PC-9 (cell line): Measurements from ENCODE around the gene INSR. TPM values are rescaled to one million over a fixed set of nuclear protein-coding genes. Genes with fewer than 3 reads are reported as not detected.

ENCODE experiments used
- Bru-seq: library from RNA; stranded (reverse); fragments of 400-500 nt; gene quantifications from one replicate; lab custom pipeline; 2021; lab: Mats Ljungman, UMichigan
- BruChase-seq, 2 experiments: library from RNA; stranded (reverse); fragments of 400-500 nt; gene quantifications; one replicate each; lab custom pipeline; 2021; lab: Mats Ljungman, UMichigan
- BruUV-seq: library from RNA; stranded (reverse); fragments of 400-500 nt; replicated peaks from 2 replicates; lab custom pipeline; 2021; lab: Mats Ljungman, UMichigan
- CTCF ChIA-PET: fragments of 300-600 bp; sonication (Branson Sonifier 250); formaldehyde crosslinking; loops from one replicate; lab custom pipeline; 2022; ENCODE audit warnings: antibody characterized with exemption; lab: Charles Lee
- POLR2A ChIA-PET: fragments of 300-600 bp; sonication (Branson Sonifier 250); formaldehyde crosslinking; loops from one replicate; lab custom pipeline; 2022; ENCODE audit warnings: antibody characterized with exemption; ENCODE audit not compliant: unreplicated experiment; lab: Charles Lee
- DNase-seq, 2 experiments: peaks; one replicate each; pipeline versions ENCODE4 v3.0.0 to v3.0.0-alpha.2; 2015 to 2022; ENCODE audit warnings: mixed read lengths in 1 of 2
- H2AFZ ChIP-seq: fragments of 200-600 bp; sonication (generic); 2 replicates; pipeline ENCODE4 v1.8.1; 2017; ENCODE audit warnings: antibody characterized with exemption
- H3F3A ChIP-seq: fragments of 200-600 bp; sonication (generic); 2 replicates; pipeline ENCODE4 v1.8.1; 2017; ENCODE audit warnings: antibody characterized with exemption, mild to moderate bottlenecking, low read depth; ENCODE audit not compliant: insufficient read depth
- H3K27ac ChIP-seq: fragments of 200-600 bp; sonication (generic); 2 replicates; pipeline ENCODE4 v1.6.1; 2016; ENCODE audit warnings: mixed run types
- H3K27me3 ChIP-seq: fragments of 200-600 bp; sonication (generic); 2 replicates; pipeline ENCODE4 v1.6.1; 2016; ENCODE audit warnings: low read depth, mixed run types; ENCODE audit not compliant: insufficient read depth
- H3K36me3 ChIP-seq: fragments of 200-600 bp; sonication (generic); 2 replicates; pipeline ENCODE4 v1.6.1; 2016; ENCODE audit warnings: low read depth, mixed run types
- H3K4me1 ChIP-seq: fragments of 200-600 bp; sonication (generic); replicated peaks from 2 replicates; pipeline ENCODE4 v1.6.1; 2016; ENCODE audit warnings: mixed run types; ENCODE audit not compliant: insufficient read depth
- H3K4me2 ChIP-seq: fragments of 200-600 bp; sonication (generic); 2 replicates; pipeline ENCODE4 v1.6.1; 2017; ENCODE audit warnings: mixed run types
- H3K4me3 ChIP-seq: fragments of 200-600 bp; sonication (generic); 2 replicates; pipeline ENCODE4 v1.6.1; 2016; ENCODE audit warnings: mixed run types
- H3K79me2 ChIP-seq: fragments of 200-600 bp; sonication (generic); 2 replicates; pipeline ENCODE4 v1.6.1; 2017; ENCODE audit warnings: low read depth, mixed run types
- H3K9me2 ChIP-seq: fragments of 200-600 bp; sonication (generic); 2 replicates; pipeline ENCODE4 v1.8.1; 2017; ENCODE audit warnings: mild to moderate bottlenecking; ENCODE audit not compliant: insufficient read depth
- H3K9me3 ChIP-seq: fragments of 200-600 bp; sonication (generic); 2 replicates; pipeline ENCODE4 v1.8.1; 2016; ENCODE audit warnings: low read depth; ENCODE audit not compliant: insufficient read depth
- H4K20me1 ChIP-seq: fragments of 200-600 bp; sonication (generic); 2 replicates; pipeline ENCODE4 v1.8.1; 2017; ENCODE audit not compliant: insufficient read depth
- EZH2 ChIP-seq: fragments of 200-600 bp; sonication (generic); IDR thresholded peaks from 2 replicates; pipeline ENCODE4 v1.8.0; 2017; ENCODE audit warnings: antibody characterized with exemption, low read depth
- intact Hi-C: fragments of 100-400 bp; cut with micrococcal nuclease; formaldehyde crosslinking; loops from one replicate; pipeline ENCODE4 v1.10.0; 2022; ENCODE audit not compliant: unreplicated experiment
- long read RNA-seq: library from polyadenylated mRNA; stranded (forward); transcript quantifications from one replicate; pipeline ENCODE4 v2.0.0, GENCODE V29; 2022
- total RNA-seq: library from RNA; stranded (reverse); gene quantifications from 2 replicates; pipeline ENCODE4 v1.2.3, GENCODE V29; 2021
- TF ChIP-seq, protein P1 (sequence below): fragments of 200-600 bp; sonication (generic); conservative IDR thresholded peaks from 2 replicates; pipeline ENCODE4 v1.6.1; 2017; ENCODE audit warnings: mixed run types, antibody characterized with exemption, mild to moderate bottlenecking, moderate library complexity

Gene INSR
- total RNA-seq (9.3 and 18.9 TPM in 2 replicates), Bru-seq, nascent RNA (percentile 41 among the genes with signal in this experiment), BruChase-seq, experiment 1, labeled RNA remaining after a 2-hour chase (percentile 42 among the genes with signal in this experiment), BruChase-seq, experiment 2, labeled RNA remaining after a 6-hour chase (percentile 51 among the genes with signal in this experiment)
- long read RNA-seq, partial matches to known transcripts: 1 of 4 reads
- long read RNA-seq, other reads (novel, unspliced or antisense): 3 of 4 reads

GRCh38 chr19:7293762-7294557 is at the start of gene INSR:
Gene INSR, minus strand, starts transcription at chr19:7294414. Its CDS starts 523 bp downstream, at chr19:7293891.
- no peak within 1 kb of the TSS for H3K27ac ChIP-seq
- CTCF ChIA-PET: no interaction called here

DNA sequence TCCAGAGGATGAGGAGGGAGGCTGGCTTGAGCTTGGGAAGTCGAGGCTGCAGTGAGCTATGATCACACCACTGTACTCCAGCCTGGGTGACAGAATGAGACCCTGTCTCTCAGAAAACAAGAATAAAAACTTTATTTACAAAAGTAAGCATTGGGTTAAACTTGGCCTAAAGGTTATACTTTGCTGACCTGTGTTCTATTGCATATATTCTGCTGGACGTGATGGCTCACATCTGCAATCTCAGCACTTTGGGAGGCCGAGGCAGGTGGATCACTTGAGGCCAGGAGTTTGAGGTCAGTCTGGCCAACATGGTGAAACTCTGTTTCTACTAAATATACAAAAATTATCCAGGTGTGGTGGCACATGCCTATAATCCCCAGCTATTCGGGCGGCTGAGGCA is 47.9 kb upstream of the INSR start:
- Histone ChIP-seq H3K36me3 (no peaks in the 10 kb centered on the region), H3K4me2 (no peak overlapping the region), H3K4me1 (no peaks in the 10 kb centered on the region; the same call in 1 of the 2 replicates), H3K27ac (no peak overlapping the region), H3K9me2 (no peaks in the 10 kb centered on the region), H3K4me3 (no peak overlapping the region), H4K20me1 (no peaks in the 10 kb centered on the region), H3K27me3 (no peaks in the 10 kb centered on the region), H2AFZ (no peak overlapping the region), H3K9me3 (no peaks in the 10 kb centered on the region), H3K79me2 (no peaks in the 10 kb centered on the region), H3F3A (no peaks in the 10 kb centered on the region)
- BruUV-seq: no TSS peak
- ChIA-PET POLR2A (no interaction called here), CTCF (interaction anchor here (0.5 kb wide), 1 partner anchor 38 kb away, joined by 4 read pairs; no protein-coding TSS in a partner anchor)
- intact Hi-C loops: no loop called here
- no peak for DNase-seq
- TF ChIP-seq, protein P1, sequence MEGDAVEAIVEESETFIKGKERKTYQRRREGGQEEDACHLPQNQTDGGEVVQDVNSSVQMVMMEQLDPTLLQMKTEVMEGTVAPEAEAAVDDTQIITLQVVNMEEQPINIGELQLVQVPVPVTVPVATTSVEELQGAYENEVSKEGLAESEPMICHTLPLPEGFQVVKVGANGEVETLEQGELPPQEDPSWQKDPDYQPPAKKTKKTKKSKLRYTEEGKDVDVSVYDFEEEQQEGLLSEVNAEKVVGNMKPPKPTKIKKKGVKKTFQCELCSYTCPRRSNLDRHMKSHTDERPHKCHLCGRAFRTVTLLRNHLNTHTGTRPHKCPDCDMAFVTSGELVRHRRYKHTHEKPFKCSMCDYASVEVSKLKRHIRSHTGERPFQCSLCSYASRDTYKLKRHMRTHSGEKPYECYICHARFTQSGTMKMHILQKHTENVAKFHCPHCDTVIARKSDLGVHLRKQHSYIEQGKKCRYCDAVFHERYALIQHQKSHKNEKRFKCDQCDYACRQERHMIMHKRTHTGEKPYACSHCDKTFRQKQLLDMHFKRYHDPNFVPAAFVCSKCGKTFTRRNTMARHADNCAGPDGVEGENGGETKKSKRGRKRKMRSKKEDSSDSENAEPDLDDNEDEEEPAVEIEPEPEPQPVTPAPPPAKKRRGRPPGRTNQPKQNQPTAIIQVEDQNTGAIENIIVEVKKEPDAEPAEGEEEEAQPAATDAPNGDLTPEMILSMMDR: no peak

More at GRCh38 chr19:7293762-7294557, at the start of gene INSR:
- TF ChIP-seq, protein P1: no peak
- no peak for TF ChIP-seq EZH2
- H3K9me3 ChIP-seq: no peaks in the 10 kb centered on the region
- BruUV-seq: no TSS peak
- no peaks in the 10 kb centered on the region for H3K4me1 ChIP-seq
- no peaks in the 10 kb centered on the region for H3K36me3 ChIP-seq
- DNase-seq: peak; percentile 70 to 84
- H3K9me2 ChIP-seq: no peaks in the 10 kb centered on the region
- H2AFZ ChIP-seq: peak within 1 kb of the TSS; percentile 85
- H3K4me3 ChIP-seq: peak within 1 kb of the TSS; percentile 67
- H4K20me1 ChIP-seq: no peaks in the 10 kb centered on the region
- peak within 1 kb of the TSS; percentile 84 for H3K4me2 ChIP-seq
- POLR2A ChIA-PET: interaction anchor here (0.5 kb wide), 1 partner anchor 92 kb away, joined by 9 read pairs; no protein-coding TSS in a partner anchor
- intact Hi-C loops: loop anchor here (1.0 kb wide), 1 partner anchor 96 kb away; no protein-coding TSS in a partner anchor
- no peaks in the 10 kb centered on the region for H3K79me2 ChIP-seq
- no peaks in the 10 kb centered on the region for H3F3A ChIP-seq
- H3K27me3 ChIP-seq: no peaks in the 10 kb centered on the region
